GM18499 (cell line): ENCODE results near the gene DENND4C.
"Not testable (repeated sequence)": the region's sequence is repeated elsewhere in the genome, so short reads cannot be mapped to it uniquely, and the experiment has no call there.

Source experiments
- ATAC-seq: cut with Tn5 transposase; IDR thresholded peaks from one replicate; pipeline ENCODE4 v1.9.1; 2021; ENCODE audit warnings: moderate number of reproducible peaks; ENCODE audit not compliant: insufficient read depth, unreplicated experiment

Gene DENND4C

GRCh38 chr9:19230355-19231125 lies at the start of gene DENND4C:
Gene DENND4C, plus strand, starts transcription at chr9:19230693. Its CDS starts 45,482 bp downstream, at chr9:19276175.
- ATAC-seq = peak; percentile 40

DNA sequence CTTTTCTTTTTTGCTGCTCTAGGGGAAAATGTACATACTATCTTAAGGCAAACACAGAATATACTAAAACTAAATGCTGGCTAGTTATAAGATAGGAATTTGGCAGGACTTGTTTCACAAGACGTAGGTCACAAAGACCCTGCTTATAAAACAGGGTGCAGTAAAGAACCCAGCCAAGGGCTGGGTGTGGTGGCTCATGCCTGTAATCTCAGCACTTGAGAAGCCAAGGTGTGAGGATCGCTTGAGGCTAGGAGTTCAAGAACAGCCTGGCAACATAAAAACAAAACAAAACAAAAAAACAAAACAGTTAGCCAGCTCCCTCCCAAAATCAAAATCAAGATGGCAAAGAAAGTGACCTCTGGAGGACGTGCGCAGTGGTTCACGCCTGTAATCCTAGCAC lies 49.5 kb upstream of the DENND4C start:
- no peak for ATAC-seq

GRCh38 chr9:19181561-19181960 lies 48.9 kb upstream of the DENND4C start:
- no peak for ATAC-seq

GRCh38 chr9:19184144-19184917 lies 46.2 kb upstream of the DENND4C start:
- ATAC-seq = peak; percentile 95

GRCh38 chr9:19185191-19185590 lies 45.3 kb upstream of the DENND4C start:
- no peak for ATAC-seq

DNA sequence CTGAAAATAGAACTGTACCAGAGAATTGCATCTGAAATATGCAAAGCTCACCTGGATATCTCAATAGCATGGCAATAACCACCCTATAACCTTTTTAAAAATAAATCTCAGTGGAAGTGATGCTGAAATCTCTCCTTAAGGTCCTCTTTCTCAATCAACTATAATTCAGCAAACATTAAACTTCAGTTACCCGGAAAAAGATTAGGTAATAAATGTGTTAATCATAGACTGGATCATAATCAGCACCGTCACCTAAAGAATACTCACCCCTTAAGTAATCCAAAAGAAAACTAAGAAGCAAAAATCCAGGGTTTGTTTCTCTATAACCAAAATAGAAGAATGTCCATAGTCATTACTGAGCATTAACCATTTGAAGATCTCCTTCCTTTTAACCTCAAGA lies 44.3 kb upstream of the DENND4C start:
- ATAC-seq = no peak

DNA sequence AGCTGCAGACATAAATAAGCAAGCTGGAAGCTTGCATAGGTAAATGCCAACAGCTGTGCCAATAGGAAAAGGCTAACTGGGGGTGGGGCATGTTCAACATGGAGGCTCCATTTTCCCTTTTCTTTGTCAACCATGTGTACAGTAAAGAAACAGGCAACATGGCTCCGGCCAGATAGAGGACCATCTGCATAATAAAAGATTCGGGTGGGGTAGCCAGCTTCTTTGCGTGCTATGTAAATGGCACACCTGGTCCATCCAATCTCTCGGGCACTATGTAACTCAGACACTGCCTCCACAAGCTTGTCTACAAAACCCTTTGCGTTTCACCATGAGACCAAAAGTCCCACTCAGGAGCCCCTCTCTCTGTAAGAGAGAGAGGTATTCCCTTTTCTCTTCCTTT lies 41.7 kb upstream of the DENND4C start:
- ATAC-seq = no peak

DNA sequence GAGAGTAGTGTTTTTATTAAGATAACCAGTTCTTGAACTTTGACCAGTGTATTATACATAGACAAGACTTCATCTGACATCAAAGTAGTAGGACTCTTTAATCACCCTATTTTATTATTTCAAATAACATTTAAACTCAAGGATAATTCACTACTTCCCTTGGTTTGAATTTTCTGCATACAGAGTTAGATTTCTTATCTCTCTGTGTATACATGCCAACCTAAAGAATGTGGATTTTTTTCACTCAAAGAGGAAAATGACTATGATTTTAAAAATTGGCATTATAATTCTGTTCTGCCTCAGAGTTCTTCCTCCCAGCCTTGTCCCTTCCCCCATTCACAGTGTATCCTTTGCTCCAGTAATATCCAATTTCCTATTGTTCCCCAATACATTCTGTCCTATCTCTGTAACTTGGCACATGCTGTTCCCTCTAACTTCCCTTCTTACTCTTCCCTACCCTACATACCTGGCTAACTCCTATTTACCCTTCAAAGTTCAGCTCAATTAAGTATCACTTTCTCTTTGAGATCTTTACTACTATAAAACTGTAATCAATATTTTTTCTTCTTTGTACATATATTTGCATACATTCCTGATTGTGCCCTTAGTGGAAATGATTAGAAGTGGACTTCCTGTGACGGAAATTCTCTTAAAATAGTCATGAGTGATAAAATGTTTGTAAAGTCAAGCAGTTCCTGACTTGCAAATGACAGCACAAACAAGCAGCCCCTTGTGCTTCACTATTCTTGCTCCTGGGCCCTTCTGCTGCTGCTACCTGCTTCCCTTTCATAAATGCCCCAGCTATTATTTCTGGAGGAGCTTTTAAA lies 38.1 kb upstream of the DENND4C start:
- ATAC-seq = no peak

- ATAC-seq = no peak
Measured at GRCh38 chr9:19193029-19193324, 37.5 kb upstream of the DENND4C start.

GRCh38 chr9:19193358-19193973 lies 37.0 kb upstream of the DENND4C start:
- not testable (repeated sequence) for ATAC-seq

- ATAC-seq = no peak
Measured at GRCh38 chr9:19198406-19198805, 32.1 kb upstream of the DENND4C start.

DNA sequence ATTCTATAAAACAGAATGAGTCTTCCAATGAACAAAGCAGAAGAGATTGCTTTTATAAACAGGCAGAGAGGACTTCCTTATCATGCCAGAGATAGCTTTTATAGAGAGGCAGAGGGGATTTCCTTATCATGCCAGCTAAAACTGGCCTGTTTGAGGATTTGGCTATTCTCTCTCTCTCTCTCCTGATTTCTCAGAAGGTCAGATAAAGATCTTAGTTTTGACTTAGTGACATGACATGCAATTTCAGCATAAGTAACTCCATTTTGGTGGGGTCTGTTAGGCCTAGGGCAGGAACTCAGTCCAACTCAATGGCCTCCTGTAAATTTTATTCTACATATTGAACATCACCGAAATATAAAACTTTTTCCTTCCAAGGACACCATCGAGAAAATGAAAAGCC lies 31.5 kb upstream of the DENND4C start:
- no peak for ATAC-seq

DNA sequence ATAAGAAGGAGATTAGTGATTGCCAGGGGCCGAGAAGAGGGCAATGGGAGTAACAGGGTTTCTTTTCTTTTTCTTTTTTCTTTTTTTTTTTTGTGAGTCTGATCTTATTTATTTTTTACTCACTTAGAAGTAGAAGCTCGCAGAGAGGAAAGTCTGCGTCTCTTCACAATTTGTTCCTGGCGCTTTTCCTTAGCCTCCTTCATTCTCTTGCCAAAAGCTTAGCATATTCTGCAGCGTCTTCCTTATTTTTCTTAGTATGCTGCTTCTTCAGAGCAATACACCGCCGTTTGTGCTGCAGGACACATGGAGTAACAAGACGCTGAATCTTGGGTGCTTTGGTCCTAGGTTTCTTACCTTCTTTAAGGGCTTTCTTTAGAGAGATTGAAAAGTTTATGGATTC lies 30.3 kb upstream of the DENND4C start:
- no peak for ATAC-seq

DNA sequence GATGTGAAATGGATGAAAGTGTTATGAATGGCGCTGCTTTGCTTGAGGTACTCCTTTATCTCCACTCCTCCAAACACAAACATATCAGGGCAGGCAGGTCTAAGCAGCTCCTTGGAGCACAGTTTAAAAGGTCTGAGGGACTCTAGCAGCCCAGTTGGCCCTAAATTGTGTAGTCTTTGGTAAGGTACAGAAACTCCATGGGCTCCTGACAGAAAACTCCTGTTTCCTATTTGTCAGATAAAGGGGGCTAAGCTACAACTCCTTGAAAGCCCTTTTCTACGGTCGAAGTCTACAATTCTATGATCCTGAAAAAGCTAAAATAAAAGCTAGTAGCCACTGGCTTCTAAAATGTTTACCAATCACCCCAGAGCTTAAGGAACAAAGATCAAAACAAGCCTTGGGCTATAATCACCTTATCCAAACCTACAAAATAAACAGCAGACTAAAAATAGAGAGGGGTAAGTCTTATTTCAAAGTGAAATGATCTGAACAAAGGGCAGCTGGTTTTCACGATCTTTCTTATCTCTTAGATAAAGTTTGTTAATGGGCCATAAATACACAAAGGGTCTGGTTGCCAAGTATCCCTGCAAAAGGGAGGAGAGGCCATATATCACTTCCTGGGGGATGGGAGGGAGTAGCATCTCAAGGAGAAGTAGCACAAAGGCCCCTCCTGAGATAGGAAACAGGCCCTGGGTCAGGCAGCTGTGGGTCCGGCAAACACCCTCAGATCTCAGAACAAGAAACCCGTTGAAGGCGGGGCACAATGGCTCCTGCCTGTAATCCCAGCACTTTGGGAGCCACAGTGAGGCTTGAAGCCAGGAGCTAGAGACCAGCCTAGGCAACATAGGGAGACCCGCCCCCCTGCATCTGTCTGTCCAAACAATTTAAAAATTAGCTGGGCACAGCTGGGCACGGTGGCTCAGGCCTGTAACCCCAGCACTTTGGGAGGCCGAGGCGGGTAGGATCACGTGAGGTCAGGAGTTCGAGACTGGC lies 28.3 kb upstream of the DENND4C start:
- ATAC-seq = no peak

- no peak for ATAC-seq
Measured at GRCh38 chr9:19203058-19203457, 27.4 kb upstream of the DENND4C start.

DNA sequence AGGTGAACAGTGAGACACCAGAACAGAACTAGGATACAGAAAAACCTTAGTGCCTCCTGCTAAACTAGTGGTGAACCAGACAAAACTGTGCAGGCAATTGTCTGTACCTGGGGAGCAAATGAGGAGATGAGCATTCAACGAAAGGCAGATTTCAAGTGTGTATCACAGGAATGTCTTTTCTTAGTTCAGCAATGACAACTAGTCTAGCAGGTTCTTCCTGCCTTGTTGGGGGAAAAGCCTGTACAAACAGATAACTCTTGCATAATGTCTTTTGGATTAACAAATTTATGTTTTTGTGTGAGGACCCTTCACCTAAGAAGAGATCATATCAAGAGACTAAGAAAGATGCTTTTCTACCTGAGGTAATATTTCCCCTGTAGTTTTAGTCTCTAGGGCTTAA lies 21.8 kb upstream of the DENND4C start:
- ATAC-seq = no peak

DNA sequence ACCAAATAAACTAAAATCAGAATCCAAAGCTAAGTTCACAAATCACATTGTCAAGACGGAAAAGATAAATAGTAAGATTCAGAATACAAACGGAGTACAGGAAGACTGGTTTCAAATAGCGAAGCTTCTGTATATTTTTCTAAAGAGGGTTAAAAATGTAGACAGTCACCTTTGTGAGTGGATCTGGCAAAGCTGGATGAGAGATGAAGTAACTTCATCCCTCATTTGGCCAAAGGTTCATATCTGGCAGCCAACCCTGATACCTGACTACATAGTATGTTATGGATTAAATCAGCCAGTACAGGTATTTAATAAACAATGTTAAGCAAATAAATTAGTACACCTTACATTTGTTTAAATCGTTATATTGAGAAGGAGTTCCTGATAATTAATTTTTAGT lies 21.3 kb upstream of the DENND4C start:
- ATAC-seq = no peak

DNA sequence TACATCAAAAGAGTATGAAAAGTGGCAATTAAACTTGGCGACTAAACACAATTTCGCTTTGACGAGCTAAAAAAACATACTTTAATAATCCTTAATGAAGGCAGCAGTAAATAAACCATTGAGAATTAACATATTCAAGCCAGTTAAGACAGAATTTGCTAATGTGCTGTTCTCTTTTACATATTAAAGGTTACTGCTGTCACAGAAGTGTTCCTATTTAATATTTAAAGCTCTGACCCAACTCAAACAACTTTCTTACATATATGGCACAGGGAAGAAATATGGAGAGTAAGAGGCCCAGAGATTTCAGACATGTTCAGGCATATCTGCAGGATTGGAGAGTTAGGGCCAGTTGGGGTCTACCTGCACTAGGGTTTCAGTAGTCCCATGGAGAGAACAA lies 16.7 kb upstream of the DENND4C start:
- no peak for ATAC-seq

GRCh38 chr9:19216466-19216865 lies 14.0 kb upstream of the DENND4C start:
- ATAC-seq = no peak
